Cardiac muscle cell (in vitro differentiated cells and primary cell): Measurements from ENCODE around the gene NUMB. TPM values are rescaled to one million over a fixed set of nuclear protein-coding genes. Genes with fewer than 3 reads are reported as not detected.
"Not testable (repeated sequence)": the region's sequence is repeated elsewhere in the genome, so short reads cannot be mapped to it uniquely, and the experiment has no call there.

Experiments
- DNase-seq, 2 donors: peaks; one replicate each; pipeline versions ENCODE4 v3.0.0 to v3.0.0-alpha.2; 2010 to 2017; ENCODE audit warnings: low read depth in 1 of 2, low spot score in 1 of 2
- H3K27ac ChIP-seq: fragments of 200-600 bp; sonication (generic); 2 replicates; pipeline ENCODE4 v1.5.1; 2016
- H3K27me3 ChIP-seq: fragments of 200-600 bp; sonication (generic); 2 replicates; pipeline ENCODE4 v1.6.0; 2016; ENCODE audit warnings: control low read depth
- H3K36me3 ChIP-seq: fragments of 200-600 bp; sonication (generic); 2 replicates; pipeline ENCODE4 v1.5.1; 2016; ENCODE audit warnings: control low read depth
- H3K4me1 ChIP-seq: fragments of 200-600 bp; sonication (generic); 2 replicates; pipeline ENCODE4 v1.8.1; 2017; ENCODE audit warnings: low read depth, mild to moderate bottlenecking, mixed run types
- H3K4me3 ChIP-seq: fragments of 200-600 bp; sonication (generic); 2 replicates; pipeline ENCODE4 v1.5.1; 2016; ENCODE audit warnings: mild to moderate bottlenecking
- H3K9me3 ChIP-seq: fragments of 200-600 bp; sonication (generic); 2 replicates; pipeline ENCODE4 v1.5.1; 2017; ENCODE audit warnings: low read depth, mild to moderate bottlenecking, control low read depth
- polyA plus RNA-seq: library from polyadenylated mRNA; unstranded; fragments of >200 nt; fragmentation: Nextera tagmentation; extraction: Ambion mirVana; gene quantifications from 2 replicates; pipeline ENCODE4 v1.2.1, GENCODE V29; 2016
- total RNA-seq: library from RNA; depleted of rRNA; stranded (reverse); fragments of >200 nt; gene quantifications from 2 replicates; pipeline ENCODE4 v1.2.3, GENCODE V29; 2016
- TF ChIP-seq, protein P1 (sequence below): IDR thresholded peaks from 2 replicates; pipeline ENCODE4 v1.5.1; 2012; ENCODE audit warnings: low read depth, mild to moderate bottlenecking, low read length

NUMB gene
- total and polyA plus RNA-seq, 2 experiments from 2014 or later, result 35.6 to 68.5 TPM

GRCh38 chr14:73313151-73313550, 145.2 kb downstream of the NUMB start:
- DNase-seq, result no peak
- Histone ChIP-seq H3K4me1 (peaks cover 12% of the 10 kb centered on the region), H3K27ac (no peak overlapping the region), H3K27me3 (no peaks in the 10 kb centered on the region), H3K4me3 (no peak overlapping the region), H3K36me3 (no peaks in the 10 kb centered on the region), H3K9me3 (no peaks in the 10 kb centered on the region)
- TF ChIP-seq, protein P1, sequence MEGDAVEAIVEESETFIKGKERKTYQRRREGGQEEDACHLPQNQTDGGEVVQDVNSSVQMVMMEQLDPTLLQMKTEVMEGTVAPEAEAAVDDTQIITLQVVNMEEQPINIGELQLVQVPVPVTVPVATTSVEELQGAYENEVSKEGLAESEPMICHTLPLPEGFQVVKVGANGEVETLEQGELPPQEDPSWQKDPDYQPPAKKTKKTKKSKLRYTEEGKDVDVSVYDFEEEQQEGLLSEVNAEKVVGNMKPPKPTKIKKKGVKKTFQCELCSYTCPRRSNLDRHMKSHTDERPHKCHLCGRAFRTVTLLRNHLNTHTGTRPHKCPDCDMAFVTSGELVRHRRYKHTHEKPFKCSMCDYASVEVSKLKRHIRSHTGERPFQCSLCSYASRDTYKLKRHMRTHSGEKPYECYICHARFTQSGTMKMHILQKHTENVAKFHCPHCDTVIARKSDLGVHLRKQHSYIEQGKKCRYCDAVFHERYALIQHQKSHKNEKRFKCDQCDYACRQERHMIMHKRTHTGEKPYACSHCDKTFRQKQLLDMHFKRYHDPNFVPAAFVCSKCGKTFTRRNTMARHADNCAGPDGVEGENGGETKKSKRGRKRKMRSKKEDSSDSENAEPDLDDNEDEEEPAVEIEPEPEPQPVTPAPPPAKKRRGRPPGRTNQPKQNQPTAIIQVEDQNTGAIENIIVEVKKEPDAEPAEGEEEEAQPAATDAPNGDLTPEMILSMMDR, result no peak

DNA sequence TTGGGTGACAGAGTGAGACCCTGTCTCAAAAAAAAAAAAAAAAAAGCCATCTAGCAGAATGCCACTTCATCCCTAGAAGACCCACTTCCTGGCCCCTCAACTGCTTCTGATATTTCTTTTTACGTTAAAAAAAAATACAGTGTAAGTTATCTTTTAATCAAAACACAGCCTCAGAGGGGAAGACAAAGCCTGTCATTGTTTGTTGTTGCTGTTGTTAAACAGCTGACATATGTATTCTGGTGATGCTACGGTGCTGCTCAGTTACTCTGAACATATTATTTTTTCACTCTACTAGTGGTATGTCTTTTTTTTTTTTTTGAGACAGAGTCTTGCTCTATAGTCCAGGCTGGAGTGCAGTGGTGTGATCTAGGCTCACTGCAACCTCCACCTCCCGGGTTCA, 145.7 kb downstream of the NUMB start:
- Histone ChIP-seq H3K27ac (no peak overlapping the region), H3K4me1 (peaks cover 12% of the 10 kb centered on the region), H3K36me3 (no peaks in the 10 kb centered on the region), H3K27me3 (no peaks in the 10 kb centered on the region), H3K9me3 (no peaks in the 10 kb centered on the region), H3K4me3 (no peak overlapping the region)
- TF ChIP-seq, protein P1, result no peak
- no peak for DNase-seq

DNA sequence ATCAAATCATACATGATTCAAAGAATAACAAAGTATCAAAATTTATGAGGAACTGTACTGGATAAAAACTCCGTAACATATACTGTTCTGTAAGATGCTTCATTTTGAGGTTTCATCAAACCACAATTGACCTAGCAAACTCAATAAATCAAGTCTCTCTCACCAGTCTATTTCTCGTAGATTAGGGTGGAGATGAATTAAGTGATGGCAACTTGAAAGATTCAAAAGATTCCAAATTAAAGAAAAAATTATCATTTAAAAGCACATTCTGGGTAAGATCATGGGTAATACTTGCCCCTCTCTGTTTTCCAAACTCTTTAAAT, 146.7 kb downstream of the NUMB start:
- DNase-seq, result no peak
- Histone ChIP-seq H3K4me3 (no peak overlapping the region), H3K36me3 (no peaks in the 10 kb centered on the region), H3K4me1 (peaks cover 12% of the 10 kb centered on the region), H3K9me3 (no peaks in the 10 kb centered on the region), H3K27ac (peak overlapping the region; percentile 47), H3K27me3 (no peaks in the 10 kb centered on the region)
- TF ChIP-seq, protein P1, result no peak

- H3K36me3 ChIP-seq, H3K27me3 ChIP-seq, H3K27ac ChIP-seq, H3K9me3 ChIP-seq, H3K4me3 ChIP-seq, DNase-seq: not testable (repeated sequence)
- H3K4me1 ChIP-seq, result peaks cover 12% of the 10 kb centered on the region
Measured at GRCh38 chr14:73309207-73309606, 149.1 kb downstream of the NUMB start.

- H3K4me1 ChIP-seq, result peaks cover 12% of the 10 kb centered on the region
- no peak overlapping the region for H3K27ac ChIP-seq
- TF ChIP-seq, protein P1, result no peak
- no peaks in the 10 kb centered on the region for H3K36me3 ChIP-seq
- H3K4me3 ChIP-seq, result no peak overlapping the region
- DNase-seq, result no peak
- no peaks in the 10 kb centered on the region for H3K9me3 ChIP-seq
- no peaks in the 10 kb centered on the region for H3K27me3 ChIP-seq
Measured at GRCh38 chr14:73307261-73307660, 151.1 kb downstream of the NUMB start.

- Histone ChIP-seq H3K27me3 (no peaks in the 10 kb centered on the region), H3K27ac (no peak overlapping the region), H3K4me1 (peaks cover under 1% of the 10 kb centered on the region), H3K9me3 (no peaks in the 10 kb centered on the region), H3K4me3 (no peak overlapping the region), H3K36me3 (no peaks in the 10 kb centered on the region)
- TF ChIP-seq, protein P1, result no peak
- no peak for DNase-seq
Measured at GRCh38 chr14:73305499-73305898, 152.8 kb downstream of the NUMB start.
